Osteoblast (primary cell): Measurements from ENCODE around the gene SLIT3. TPM values are rescaled to one million over a fixed set of nuclear protein-coding genes. Genes with fewer than 3 reads are reported as not detected.

Experiments used
- DNase-seq: peaks from one replicate; pipeline ENCODE4 v3.0.0; 2011; ENCODE audit warnings: low spot score, mixed read lengths; ENCODE audit not compliant: insufficient read length; ENCODE audit errors: missing footprints
- H2AFZ ChIP-seq: 2 replicates; pipeline ENCODE4 v1.6.0; 2011; ENCODE audit warnings: mild to moderate bottlenecking, low read length
- H3K27ac ChIP-seq: 2 replicates; pipeline ENCODE4 v1.5.1; 2011; ENCODE audit warnings: mild to moderate bottlenecking, low read depth, low read length, moderate library complexity
- H3K27me3 ChIP-seq: 2 replicates; pipeline ENCODE4 v1.6.0; 2012; ENCODE audit warnings: mild to moderate bottlenecking, control low read depth, inconsistent platforms, low read length, moderate library complexity; ENCODE audit not compliant: insufficient read depth
- H3K36me3 ChIP-seq: 2 replicates; pipeline ENCODE4 v1.5.1; 2011; ENCODE audit warnings: mild to moderate bottlenecking, low read length, control low read depth, moderate library complexity; ENCODE audit not compliant: insufficient read depth
- H3K4me1 ChIP-seq: 2 replicates; pipeline ENCODE4 v1.5.1; 2011; ENCODE audit warnings: mild to moderate bottlenecking, low read length, control low read depth, moderate library complexity; ENCODE audit not compliant: insufficient read depth
- H3K4me2 ChIP-seq: 2 replicates; pipeline ENCODE4 v1.6.0; 2011; ENCODE audit warnings: mild to moderate bottlenecking, low read length; ENCODE audit not compliant: insufficient read depth
- H3K4me3 ChIP-seq: fragments of 200-600 bp; sonication (generic); 3 replicates; pipeline ENCODE4 v1.5.1; 2012; ENCODE audit warnings: mild to moderate bottlenecking, low read length, inconsistent platforms; ENCODE audit not compliant: insufficient read depth
- H3K79me2 ChIP-seq: 2 replicates; pipeline ENCODE4 v1.6.0; 2012; ENCODE audit warnings: mild to moderate bottlenecking, low read length, control low read depth, inconsistent platforms; ENCODE audit not compliant: insufficient read depth
- H3K9me3 ChIP-seq: 2 replicates; pipeline ENCODE4 v1.5.1; 2011; ENCODE audit warnings: low read depth, low read length, control low read depth
- H4K20me1 ChIP-seq: 2 replicates; pipeline ENCODE4 v1.6.0; 2012; ENCODE audit warnings: mild to moderate bottlenecking, low read length, control low read depth; ENCODE audit not compliant: insufficient read depth
- CTCF ChIP-seq: IDR thresholded peaks from 2 replicates; pipeline ENCODE4 v1.5.1; 2011; ENCODE audit warnings: mild to moderate bottlenecking, low read depth, low read length, moderate library complexity; ENCODE audit errors: extremely low read depth
- total RNA-seq: library from RNA; depleted of rRNA; stranded (reverse); fragments of >200 nt; gene quantifications from 2 replicates; pipeline ENCODE4 v1.2.3, GENCODE V29; 2012

SLIT3 gene
- total RNA-seq, 1 donor = 37.6 TPM

- H2AFZ ChIP-seq = no peak overlapping the region
- no peak for TF ChIP-seq CTCF
- no peaks in the 10 kb centered on the region for H4K20me1 ChIP-seq
- H3K4me2 ChIP-seq = no peak overlapping the region
- no peak for DNase-seq
- H3K27ac ChIP-seq = no peak overlapping the region
- H3K9me3 ChIP-seq = no peaks in the 10 kb centered on the region
- H3K36me3 ChIP-seq = no peaks in the 10 kb centered on the region
- H3K4me1 ChIP-seq = no peaks in the 10 kb centered on the region
- H3K4me3 ChIP-seq = no peak overlapping the region
- H3K27me3 ChIP-seq = no peaks in the 10 kb centered on the region
- no peaks in the 10 kb centered on the region for H3K79me2 ChIP-seq
Measured at GRCh38 chr5:168661593-168662485, 639.1 kb downstream of the SLIT3 start.

- H3K36me3 ChIP-seq = no peaks in the 10 kb centered on the region
- H2AFZ ChIP-seq = no peak overlapping the region
- H3K4me1 ChIP-seq = no peaks in the 10 kb centered on the region
- no peak overlapping the region for H3K27ac ChIP-seq
- no peak overlapping the region for H3K4me3 ChIP-seq
- no peaks in the 10 kb centered on the region for H3K9me3 ChIP-seq
- TF ChIP-seq CTCF = no peak
- no peaks in the 10 kb centered on the region for H3K79me2 ChIP-seq
- no peaks in the 10 kb centered on the region for H3K27me3 ChIP-seq
- H3K4me2 ChIP-seq = no peak overlapping the region
- no peak for DNase-seq
- H4K20me1 ChIP-seq = no peaks in the 10 kb centered on the region
Measured at GRCh38 chr5:168660691-168661090, 640.2 kb downstream of the SLIT3 start.

- Histone ChIP-seq H3K4me1 (peaks cover 2% of the 10 kb centered on the region), H3K79me2 (no peaks in the 10 kb centered on the region), H2AFZ (no peak overlapping the region), H3K36me3 (no peaks in the 10 kb centered on the region), H3K27me3 (no peaks in the 10 kb centered on the region), H3K27ac (no peak overlapping the region), H3K9me3 (no peaks in the 10 kb centered on the region), H4K20me1 (no peaks in the 10 kb centered on the region), H3K4me2 (no peak overlapping the region), H3K4me3 (no peak overlapping the region)
- DNase-seq = no peak
- no peak for TF ChIP-seq CTCF
Measured at GRCh38 chr5:168659286-168659847, 641.6 kb downstream of the SLIT3 start.

- no peak overlapping the region for H2AFZ ChIP-seq
- no peaks in the 10 kb centered on the region for H3K36me3 ChIP-seq
- H3K27ac ChIP-seq = no peak overlapping the region
- no peaks in the 10 kb centered on the region for H3K79me2 ChIP-seq
- H3K27me3 ChIP-seq = no peaks in the 10 kb centered on the region
- no peak overlapping the region for H3K4me2 ChIP-seq
- no peak overlapping the region for H3K4me3 ChIP-seq
- H3K4me1 ChIP-seq = peaks cover 12% of the 10 kb centered on the region
- no peak for DNase-seq
- H3K9me3 ChIP-seq = no peaks in the 10 kb centered on the region
- TF ChIP-seq CTCF = no peak
- no peaks in the 10 kb centered on the region for H4K20me1 ChIP-seq
Measured at GRCh38 chr5:168658394-168658793, 642.5 kb downstream of the SLIT3 start.
